LNCaP clone FGC (cell line): ENCODE measurements around the gene IVL.

Experiments used
- DNase-seq: peaks from one replicate; pipeline ENCODE4 v3.0.0-alpha.2; 2011; ENCODE audit warnings: low read depth
- H3K4me3 ChIP-seq: 2 replicates; pipeline ENCODE4 v1.5.1; 2011; ENCODE audit warnings: mild to moderate bottlenecking, low read depth, low read length, control low read depth
- CTCF ChIP-seq: IDR thresholded peaks from 2 replicates; pipeline ENCODE4 v1.5.1; 2012; ENCODE audit warnings: mild to moderate bottlenecking; ENCODE audit not compliant: control insufficient read depth, insufficient read depth; ENCODE audit errors: extremely low read depth

Gene IVL

GRCh38 chr1:152879559-152880198 is 28.7 kb upstream of the IVL start:
- no peak overlapping the region for H3K4me3 ChIP-seq
- DNase-seq: no peak
- no peak for TF ChIP-seq CTCF

- H3K4me3 ChIP-seq: no peak overlapping the region
- no peak for DNase-seq
- TF ChIP-seq CTCF: no peak
Measured at GRCh38 chr1:152880316-152880715, 28.0 kb upstream of the IVL start.

- TF ChIP-seq CTCF: no peak
- no peak for DNase-seq
- no peak overlapping the region for H3K4me3 ChIP-seq
Measured at GRCh38 chr1:152880907-152881306, 27.4 kb upstream of the IVL start.

- DNase-seq: no peak
- TF ChIP-seq CTCF: no peak
- no peak overlapping the region for H3K4me3 ChIP-seq
Measured at GRCh38 chr1:152884085-152884484, 24.3 kb upstream of the IVL start.

GRCh38 chr1:152884506-152884905 is 23.8 kb upstream of the IVL start:
- no peak for TF ChIP-seq CTCF
- no peak for DNase-seq
- no peak overlapping the region for H3K4me3 ChIP-seq

- no peak for TF ChIP-seq CTCF
- DNase-seq: no peak
- H3K4me3 ChIP-seq: no peak overlapping the region
Measured at GRCh38 chr1:152884966-152885624, 23.3 kb upstream of the IVL start.

- no peak for TF ChIP-seq CTCF
- DNase-seq: no peak
- no peak overlapping the region for H3K4me3 ChIP-seq
Measured at GRCh38 chr1:152886085-152886484, 22.3 kb upstream of the IVL start.
